PC-9 (cell line): ENCODE data around the gene INTS11.

Experiments used
- CTCF ChIP-seq: fragments of 200-600 bp; sonication (generic); conservative IDR thresholded peaks from 2 replicates; pipeline ENCODE4 v1.6.1; 2017; ENCODE audit warnings: mixed run types, antibody characterized with exemption, mild to moderate bottlenecking, moderate library complexity
- EZH2 ChIP-seq: fragments of 200-600 bp; sonication (generic); IDR thresholded peaks from 2 replicates; pipeline ENCODE4 v1.8.0; 2017; ENCODE audit warnings: antibody characterized with exemption, low read depth

DNA sequence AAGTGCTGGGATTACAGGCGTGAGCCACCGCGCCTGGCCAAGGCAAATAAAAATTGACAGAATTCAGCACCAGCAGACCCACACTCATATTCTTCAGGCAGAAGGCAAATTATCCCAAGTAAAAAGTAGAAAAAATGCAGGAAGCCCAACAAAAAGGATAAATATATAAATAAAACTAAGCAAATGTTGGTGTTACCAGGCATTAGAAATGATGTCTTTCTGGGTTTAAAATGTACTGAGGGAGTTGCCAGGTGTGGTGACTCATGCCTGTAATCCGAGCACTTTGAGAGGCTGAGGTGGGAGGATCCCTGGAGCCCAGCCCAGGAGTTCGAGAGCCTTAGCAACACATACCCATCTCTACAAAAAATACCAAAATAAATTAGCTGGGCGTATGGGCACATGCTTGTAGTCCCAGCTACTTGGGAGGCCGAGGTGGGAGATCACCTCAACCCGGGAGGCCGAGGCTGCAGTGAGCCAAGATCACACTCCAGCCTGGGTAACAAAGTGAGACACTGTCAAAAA, 6.3 kb downstream of the INTS11 start:
- no peak for TF ChIP-seq EZH2
- no peak for TF ChIP-seq CTCF
